OCI-LY1 (cell line): ENCODE measurements around the gene KCNMB2.

ENCODE experiments used
- CTCF ChIP-seq: fragments of 200-600 bp; sonication (generic), shearing (Covaris generic); IDR thresholded peaks from 2 replicates; pipeline ENCODE4 v1.5.1; 2017; ENCODE audit warnings: mild to moderate bottlenecking, antibody characterized with exemption, low read length, moderate library complexity, mixed read lengths
- EZH2 ChIP-seq: fragments of 200-600 bp; sonication (generic), shearing (Covaris generic); IDR thresholded peaks from 2 replicates; pipeline ENCODE4 v1.8.0; 2017; ENCODE audit warnings: borderline replicate concordance, mixed run types, mild to moderate bottlenecking, antibody characterized with exemption, low read length, moderate library complexity, mixed read lengths

DNA sequence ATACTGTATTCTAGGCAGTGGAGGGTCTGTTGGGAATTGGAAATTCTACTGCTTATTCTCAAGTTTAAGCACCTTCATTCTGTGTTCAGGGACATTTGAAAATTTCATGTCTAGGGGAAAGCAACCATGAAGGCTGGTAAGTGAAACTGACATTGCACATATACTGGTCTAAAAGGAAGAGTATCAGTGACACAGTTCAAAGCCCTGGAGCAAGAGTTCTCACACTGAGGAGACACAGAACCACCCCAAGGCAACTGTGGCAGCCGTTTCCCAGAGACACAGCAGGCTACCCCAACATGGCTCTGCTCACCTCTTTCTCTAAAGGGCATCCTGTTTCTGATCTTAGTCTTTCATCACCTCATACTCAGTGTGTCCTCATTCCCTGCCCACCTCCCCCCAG, 67.5 kb downstream of the KCNMB2 start:
- TF ChIP-seq CTCF, result no peak
- no peak for TF ChIP-seq EZH2
